Neutrophil (primary cell): Measurements from ENCODE around the gene ARHGAP9.

Experiments
- H3K27ac ChIP-seq: fragments of 200-600 bp; sonication (generic); 2 replicates; pipeline ENCODE4 v1.5.1; 2016; ENCODE audit warnings: mild to moderate bottlenecking, moderate library complexity
- H3K27me3 ChIP-seq: fragments of 200-600 bp; sonication (generic); 2 replicates; pipeline ENCODE4 v1.6.0; 2016; ENCODE audit warnings: mild to moderate bottlenecking
- H3K36me3 ChIP-seq: fragments of 200-600 bp; sonication (generic); 2 replicates; pipeline ENCODE4 v1.5.1; 2017
- H3K4me1 ChIP-seq, 2 experiments: fragments of 200-600 bp in 1 of 2; sonication (generic) in 1 of 2; 1 replicate in 1 of 2; 2 replicates in 1 of 2; pipeline versions ENCODE4 v1.5.1 to v1.6.1; 2013 to 2016; ENCODE audit warnings: low read depth in 1 of 2, low read length in 1 of 2, mild to moderate bottlenecking in 1 of 2, moderate library complexity in 1 of 2; ENCODE audit not compliant: control insufficient read depth in 1 of 2, insufficient read depth in 1 of 2
- H3K4me3 ChIP-seq, 2 experiments: fragments of 200-600 bp in 1 of 2; sonication (generic) in 1 of 2; 1 replicate in 1 of 2; 2 replicates in 1 of 2; pipeline ENCODE4 v1.5.1; 2013 to 2016; ENCODE audit warnings: low read depth in 1 of 2, low read length in 1 of 2, mild to moderate bottlenecking in 1 of 2, moderate library complexity in 1 of 2
- H3K9me3 ChIP-seq: fragments of 200-600 bp; sonication (generic); 2 replicates; pipeline ENCODE4 v1.5.1; 2016
- CTCF ChIP-seq: fragments of 200-600 bp; sonication (generic); IDR thresholded peaks from 2 replicates; pipeline ENCODE4 v1.5.1; 2016; ENCODE audit warnings: antibody characterized with exemption

Gene ARHGAP9

DNA sequence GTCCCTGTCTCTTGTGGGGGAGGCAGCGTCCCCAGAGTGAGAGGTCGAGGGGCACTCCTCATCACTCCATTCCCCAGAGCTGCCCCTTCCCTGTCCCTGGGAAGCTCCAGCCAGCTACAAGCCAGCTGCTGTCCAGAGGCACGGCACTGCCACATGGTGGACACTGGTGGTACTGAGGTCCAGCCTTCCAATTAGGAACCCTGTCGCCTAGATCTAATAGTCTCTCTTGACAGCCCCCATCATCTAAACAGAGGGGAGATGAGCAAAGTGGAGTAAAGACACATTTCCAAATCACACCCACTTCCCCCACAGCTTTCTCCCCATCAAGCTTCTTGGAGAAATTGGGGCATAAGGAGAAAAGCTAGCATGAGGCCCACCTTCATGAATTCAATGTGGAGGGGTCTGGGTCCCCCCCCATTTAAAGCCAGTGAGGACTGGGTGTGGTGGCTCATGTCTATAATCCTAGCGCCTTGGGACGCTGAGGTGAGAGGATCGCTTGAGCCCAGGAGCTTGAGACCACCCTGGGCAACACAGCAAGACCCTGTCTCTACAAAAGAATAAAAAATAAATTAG, 26.6 kb downstream of the ARHGAP9 start:
- TF ChIP-seq CTCF: peak; percentile 90
- Histone ChIP-seq H3K27ac (no peak overlapping the region), H3K4me1 (peaks cover 9 to 10% of the 10 kb centered on the region in 2 experiments), H3K9me3 (no peaks in the 10 kb centered on the region), H3K4me3 (no peak overlapping the region), H3K27me3 (peaks cover 20% of the 10 kb centered on the region), H3K36me3 (no peaks in the 10 kb centered on the region)

- Histone ChIP-seq H3K36me3 (no peaks in the 10 kb centered on the region), H3K4me3 (no peak overlapping the region), H3K27ac (no peak overlapping the region), H3K4me1 (peaks cover 10 to 12% of the 10 kb centered on the region in 2 experiments), H3K9me3 (no peaks in the 10 kb centered on the region), H3K27me3 (peaks cover 20% of the 10 kb centered on the region)
- TF ChIP-seq CTCF: no peak
Measured at GRCh38 chr12:57452181-57452936, 27.3 kb downstream of the ARHGAP9 start.

- no peaks in the 10 kb centered on the region for H3K9me3 ChIP-seq
- H3K27ac ChIP-seq: no peak overlapping the region
- TF ChIP-seq CTCF: no peak
- H3K36me3 ChIP-seq: no peaks in the 10 kb centered on the region
- no peak overlapping the region for H3K4me3 ChIP-seq
- H3K27me3 ChIP-seq: peaks cover 11% of the 10 kb centered on the region
- H3K4me1 ChIP-seq: peaks cover 10 to 12% of the 10 kb centered on the region in 2 experiments
Measured at GRCh38 chr12:57451233-57451778, 28.4 kb downstream of the ARHGAP9 start.

DNA sequence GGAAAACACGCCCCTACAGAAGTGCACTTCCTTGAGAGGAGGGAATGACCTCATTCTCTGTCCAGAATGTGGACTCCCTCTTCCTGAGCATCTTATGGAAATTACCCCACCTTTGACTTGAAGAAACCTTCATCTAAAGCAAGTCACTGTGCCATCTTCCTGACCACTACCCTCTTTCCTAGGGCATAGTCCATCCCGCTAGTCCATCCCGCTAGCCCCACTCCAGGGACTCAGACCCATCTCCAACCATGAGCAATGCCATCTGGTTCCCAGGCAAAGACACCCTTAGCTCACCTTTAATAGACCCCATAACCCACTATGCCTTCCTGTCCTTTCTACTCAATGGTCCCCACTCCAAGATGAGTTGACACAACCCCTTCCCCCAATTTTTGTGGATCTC, 29.6 kb downstream of the ARHGAP9 start:
- Histone ChIP-seq H3K27me3 (no peaks in the 10 kb centered on the region), H3K9me3 (no peaks in the 10 kb centered on the region), H3K27ac (no peak overlapping the region), H3K36me3 (no peaks in the 10 kb centered on the region), H3K4me3 (no peak overlapping the region), H3K4me1 (peaks cover 4 to 9% of the 10 kb centered on the region in 2 experiments)
- TF ChIP-seq CTCF: no peak

- Histone ChIP-seq H3K27me3 (no peaks in the 10 kb centered on the region), H3K4me3 (no peak overlapping the region), H3K36me3 (no peaks in the 10 kb centered on the region), H3K4me1 (peaks cover 0 to 9% of the 10 kb centered on the region in 2 experiments), H3K9me3 (no peaks in the 10 kb centered on the region), H3K27ac (no peak overlapping the region)
- TF ChIP-seq CTCF: no peak
Measured at GRCh38 chr12:57449375-57449774, 30.3 kb downstream of the ARHGAP9 start.
